GM21367 (cell line): ENCODE data around the gene TCF12.
"Not testable (repeated sequence)": the region's sequence is repeated elsewhere in the genome, so short reads cannot be mapped to it uniquely, and the experiment has no call there.

Experiments used
- ATAC-seq: cut with Tn5 transposase; IDR thresholded peaks from one replicate; pipeline ENCODE4 v1.9.1; 2021; ENCODE audit not compliant: unreplicated experiment

Gene TCF12

GRCh38 chr15:56915888-56916287, 2.6 kb upstream of the TCF12 start:
- ATAC-seq: no peak

DNA sequence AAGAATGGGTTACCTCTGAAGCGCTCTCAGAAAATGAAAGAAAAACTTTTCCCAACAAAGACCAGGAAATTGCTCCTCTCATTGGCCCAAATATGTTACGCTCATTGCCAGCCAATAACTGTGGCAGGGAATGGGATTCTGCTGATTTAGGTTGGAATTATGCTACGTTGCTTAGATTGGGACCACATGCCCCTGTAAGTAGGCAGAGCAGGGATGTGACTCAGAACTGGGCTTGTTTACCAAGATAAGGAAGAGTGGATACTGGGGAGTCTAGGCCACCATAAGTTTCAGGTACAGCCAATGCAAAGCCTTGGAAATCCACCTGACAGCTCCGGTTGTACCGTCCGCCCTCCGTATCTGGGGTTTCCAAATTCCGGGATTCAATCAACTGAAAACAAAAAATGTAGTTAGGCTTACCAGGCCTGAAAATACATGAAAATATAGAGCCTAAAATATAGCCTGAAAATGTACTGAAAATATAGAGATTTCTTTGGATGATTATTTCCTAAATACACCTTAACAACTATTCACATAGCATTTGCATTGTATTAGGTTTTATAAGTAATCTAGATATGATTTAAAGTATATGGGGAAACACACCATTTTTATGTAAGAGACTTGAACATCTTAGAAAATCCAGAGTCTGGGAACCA, 1.5 kb upstream of the TCF12 start:
- no peak for ATAC-seq

GRCh38 chr15:56917652-56918045, 795 bp upstream of the TCF12 start:
- ATAC-seq: no peak

GRCh38 chr15:56919031-56919608, 676 bp downstream of the TCF12 start:
- ATAC-seq: peak; percentile 12

DNA sequence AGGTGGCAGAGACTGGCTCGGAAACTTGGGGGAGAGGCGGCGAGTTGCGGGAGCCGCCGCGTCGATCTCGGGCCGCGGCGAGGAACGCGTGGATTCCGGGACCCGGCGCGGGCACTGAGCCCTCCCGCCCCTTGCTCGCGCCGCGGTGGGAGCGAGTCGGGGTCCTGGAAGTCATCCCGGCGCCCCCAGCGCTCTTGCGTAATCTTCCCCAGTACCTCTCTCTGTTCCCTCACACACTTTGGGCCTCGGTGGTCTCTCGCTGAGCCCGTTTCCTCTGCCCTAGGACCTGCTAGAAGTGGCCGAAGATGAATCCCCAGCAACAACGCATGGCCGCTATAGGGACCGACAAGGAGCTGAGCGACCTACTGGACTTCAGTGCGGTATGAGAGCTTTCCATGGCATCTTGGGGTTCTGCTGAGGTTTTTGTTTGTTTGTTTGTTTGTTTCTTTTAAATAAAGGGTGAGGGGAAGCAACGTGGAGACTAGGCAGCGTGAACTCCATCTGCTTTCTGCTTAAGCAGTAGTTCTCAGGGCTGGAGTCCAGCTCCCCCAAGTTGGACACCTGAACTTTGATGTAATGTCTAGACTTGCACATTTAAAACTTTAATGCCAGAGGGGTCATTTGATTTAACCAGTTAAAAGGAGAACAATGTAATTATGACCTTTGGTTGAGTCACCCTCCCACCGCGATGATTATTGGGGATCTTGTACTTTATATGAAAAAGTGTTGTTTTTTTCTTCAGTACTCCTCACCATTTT, 1.3 kb downstream of the TCF12 start:
- no peak for ATAC-seq

DNA sequence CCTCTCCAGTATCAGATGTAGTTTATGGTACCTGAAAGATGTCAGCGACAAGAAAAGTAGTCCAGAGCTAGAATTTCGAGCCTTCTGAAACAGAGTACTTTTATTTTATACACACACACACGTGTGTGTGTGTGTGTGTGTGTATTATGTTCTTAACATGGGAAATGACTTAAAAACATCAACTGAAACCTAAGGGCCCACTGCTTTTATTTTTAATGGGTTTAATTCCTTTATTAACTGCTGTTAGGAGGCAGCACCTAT, 1.9 kb downstream of the TCF12 start:
- no peak for ATAC-seq

DNA sequence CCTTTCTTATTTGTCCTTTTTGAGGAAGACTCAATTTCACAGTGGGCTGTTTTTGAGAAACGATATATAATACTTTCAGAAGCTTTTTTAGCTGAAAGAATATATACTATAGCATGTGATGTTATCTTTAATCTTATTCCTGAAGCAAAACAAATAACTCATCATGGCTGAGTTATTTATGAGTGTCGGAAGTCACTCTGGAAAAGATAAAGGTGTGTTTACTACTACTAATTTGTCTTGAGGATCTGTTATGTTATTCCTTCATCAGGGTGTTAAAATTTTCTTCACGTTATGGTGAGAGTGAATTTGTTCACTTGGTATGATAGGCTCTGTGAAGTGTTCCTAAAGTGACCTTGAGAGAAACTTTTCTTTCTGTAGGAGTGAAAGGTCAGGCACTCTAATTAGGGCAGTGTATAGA, 4.7 kb downstream of the TCF12 start:
- ATAC-seq: no peak

- no peak for ATAC-seq
These were observed 9.4 kb downstream of the TCF12 start for GRCh38 chr15:56927816-56928215.

- no peak for ATAC-seq
These were observed 11.0 kb downstream of the TCF12 start for GRCh38 chr15:56929399-56929798.

DNA sequence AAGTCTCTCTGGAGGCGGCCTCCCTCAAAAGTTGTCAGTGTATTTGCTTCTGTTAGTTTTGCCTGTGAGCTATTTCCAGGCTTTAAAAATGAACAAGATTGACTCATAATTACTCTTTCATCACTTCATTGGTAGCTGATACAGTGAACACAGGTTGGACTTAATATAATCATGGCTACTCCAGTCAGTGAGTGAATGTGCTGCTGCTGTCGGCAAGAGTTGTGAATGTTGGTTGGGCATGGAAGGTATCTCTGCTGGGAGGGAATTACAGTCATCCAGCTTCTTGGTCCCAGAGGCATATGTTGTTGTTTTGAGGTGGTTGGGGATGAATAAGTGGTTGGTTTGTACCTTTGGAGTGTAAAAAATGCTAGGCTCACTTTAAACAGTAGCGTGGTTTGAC, 11.5 kb downstream of the TCF12 start:
- no peak for ATAC-seq

GRCh38 chr15:56930669-56931313, 12.3 kb downstream of the TCF12 start:
- ATAC-seq: no peak

GRCh38 chr15:56931639-56932508, 13.4 kb downstream of the TCF12 start:
- ATAC-seq: no peak

- ATAC-seq: not testable (repeated sequence)
These were observed 14.0 kb downstream of the TCF12 start for GRCh38 chr15:56932509-56932868.

- no peak for ATAC-seq
These were observed 15.0 kb downstream of the TCF12 start for GRCh38 chr15:56933410-56933809.

DNA sequence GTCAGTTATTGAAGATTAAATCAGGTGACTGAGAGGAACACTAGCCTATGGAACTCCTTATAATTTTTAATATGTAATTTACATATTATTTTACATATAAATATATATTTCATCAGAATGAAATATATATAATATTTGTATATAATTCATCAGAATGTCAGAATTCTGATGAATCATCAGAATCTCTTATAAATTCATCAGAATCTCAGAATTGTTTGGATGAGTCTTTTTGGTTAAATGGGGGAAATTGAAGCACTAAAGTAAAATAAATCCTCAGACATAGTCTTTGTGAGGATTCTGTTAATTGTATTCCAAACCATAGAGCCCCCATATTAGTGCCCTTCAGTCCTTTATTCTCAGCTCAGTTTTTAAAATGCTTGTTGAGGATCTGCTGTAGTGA, 15.4 kb downstream of the TCF12 start:
- ATAC-seq: no peak

DNA sequence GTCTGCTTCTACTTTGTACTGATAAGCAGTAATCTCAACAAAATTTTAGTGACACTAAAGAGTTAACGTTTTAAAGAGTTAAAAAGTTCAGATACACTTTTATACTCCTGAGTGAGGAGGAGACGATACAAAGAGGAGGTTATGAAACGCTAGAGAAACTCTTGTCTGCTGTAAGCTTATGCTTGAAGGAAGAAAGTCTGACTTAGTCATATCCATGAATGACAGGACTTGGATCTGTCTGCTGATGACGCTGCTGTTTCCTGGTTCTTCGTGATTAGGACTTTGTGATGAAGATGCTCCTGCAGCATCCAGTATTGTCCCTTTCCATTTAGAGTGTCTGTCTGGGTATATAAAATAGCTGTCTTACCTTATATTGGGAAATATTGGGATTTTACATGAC, 15.8 kb downstream of the TCF12 start:
- ATAC-seq: no peak

- no peak for ATAC-seq
These were observed 18.5 kb downstream of the TCF12 start for GRCh38 chr15:56936929-56937328.

DNA sequence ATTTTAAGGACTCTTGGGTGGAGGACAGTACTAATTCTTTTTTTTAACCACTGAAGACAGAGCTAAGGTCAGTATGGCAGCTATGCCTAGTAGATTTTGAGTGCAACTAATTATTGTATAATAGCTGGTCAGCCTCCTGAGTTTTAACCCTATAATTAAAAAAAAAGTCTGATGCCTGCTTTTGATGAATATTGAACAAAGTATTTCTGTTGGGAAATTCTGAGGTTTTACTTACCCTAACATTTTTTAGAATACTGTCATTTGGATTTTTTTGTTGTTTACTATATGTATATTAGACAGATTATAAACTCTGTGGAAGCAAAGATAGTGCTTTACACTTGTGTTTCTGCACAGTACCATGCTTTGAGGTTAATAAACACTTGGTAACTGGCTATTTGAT, 20.8 kb downstream of the TCF12 start:
- no peak for ATAC-seq

DNA sequence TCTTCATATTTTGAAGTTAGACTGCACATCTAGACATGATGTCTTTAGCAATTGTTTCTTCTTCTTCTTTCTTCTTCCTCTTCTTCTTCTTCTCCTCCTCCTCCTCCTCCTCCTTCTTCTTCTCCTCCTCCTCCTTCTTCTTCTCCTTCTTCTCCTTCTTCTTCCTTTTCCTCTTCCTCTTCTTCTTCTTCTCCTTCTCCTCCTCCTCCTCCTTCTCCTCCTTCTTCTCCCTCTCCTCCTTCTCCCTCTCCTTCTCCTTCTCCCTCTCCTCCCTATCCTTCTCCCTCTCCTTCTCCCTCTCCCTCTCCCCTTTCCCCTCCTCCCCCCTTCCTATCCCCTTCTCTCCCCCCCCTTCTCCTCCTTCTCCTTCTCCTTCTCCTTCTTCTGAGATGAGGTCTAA, 21.9 kb downstream of the TCF12 start:
- ATAC-seq: no peak

DNA sequence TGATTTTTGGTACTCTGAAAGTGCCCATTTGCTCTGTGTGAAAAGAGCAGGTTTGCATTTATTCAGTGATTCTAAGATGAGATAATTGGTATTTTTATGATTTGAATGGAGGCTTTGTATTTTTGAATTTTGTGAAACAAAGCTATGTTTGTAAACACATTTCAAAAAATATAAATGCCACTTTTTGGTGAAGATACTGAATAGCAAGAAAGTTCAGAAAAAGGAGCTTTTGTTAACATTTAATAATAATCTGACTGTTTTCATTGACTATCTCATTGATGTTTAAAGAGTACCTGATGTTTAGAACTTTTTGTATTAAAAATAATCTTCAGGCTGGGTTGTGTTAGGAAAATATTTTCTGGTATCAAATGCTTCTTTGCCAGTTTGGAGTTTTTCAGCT, 23.7 kb downstream of the TCF12 start:
- ATAC-seq: no peak

GRCh38 chr15:56943403-56943802, 25.0 kb downstream of the TCF12 start:
- no peak for ATAC-seq
